ENCODE data around the gene HEY2.

DNA sequence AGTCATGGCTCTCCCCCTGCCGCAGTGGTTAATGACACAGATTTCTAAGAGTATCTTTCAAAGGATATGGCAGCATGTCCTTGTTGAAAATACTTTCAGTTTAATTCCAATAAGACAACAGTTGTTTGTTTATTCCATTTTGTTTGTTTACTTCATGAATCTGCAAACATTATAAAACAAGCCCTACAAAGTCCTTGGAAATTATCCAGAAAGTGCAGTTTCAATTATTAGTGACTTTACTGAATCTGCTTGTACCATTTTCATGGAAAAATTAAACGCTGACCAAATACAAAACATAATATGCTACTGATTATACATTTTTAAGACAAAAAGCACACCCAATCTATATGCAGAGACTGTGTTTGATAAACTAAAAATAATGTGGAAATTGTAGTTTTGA lies 3.3 kb downstream of the HEY2 start:
- no peak for TF ChIP-seq POLR2A (IDR thresholded peaks at IDR 0.05; ENCODE audit: low read depth, low read length)
- TF ChIP-seq TAF1 (IDR thresholded peaks at IDR 0.05; ENCODE audit: borderline replicate concordance, low read depth, low read length), result no peak
- TF ChIP-seq POLR2AphosphoS5 (IDR thresholded peaks at IDR 0.05; ENCODE audit: low read depth, low read length), result no peak
